ENCODE data around the gene ODF2. TPM values are rescaled to one million over a fixed set of nuclear protein-coding genes. Genes with fewer than 3 reads are reported as not detected.

ODF2 gene
- total and polyA plus RNA-seq, 2 of the 13 experiments (the other 11 are each of a cell fraction or from before 2014, with no cell fraction given) = 9.8 to 31.3 TPM

DNA sequence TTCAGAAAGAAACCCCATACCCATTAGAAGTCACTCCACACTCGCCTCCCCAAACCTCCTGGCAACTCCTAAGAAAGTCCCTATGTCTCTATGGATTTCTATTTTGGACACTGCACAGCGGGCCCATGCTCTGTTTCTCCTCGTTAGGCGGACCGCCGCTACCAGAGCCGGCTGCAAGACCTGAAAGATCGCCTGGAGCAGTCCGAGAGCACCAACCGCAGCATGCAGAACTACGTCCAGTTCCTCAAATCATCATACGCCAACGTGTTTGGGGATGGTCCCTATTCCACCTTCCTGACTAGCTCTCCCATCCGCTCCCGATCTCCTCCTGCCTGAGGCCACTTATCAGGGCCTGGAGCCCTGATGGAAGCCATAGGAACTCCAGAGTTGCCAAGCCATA is 44.1 kb downstream of the ODF2 start:
- no peak overlapping the region for H2AFZ ChIP-seq (ENCODE audit: low read length)
- no TSS peak for BruUV-seq (replicated peaks)
- H4K20me1 ChIP-seq (ENCODE audit: insufficient read depth, low read length) = no peaks in the 10 kb centered on the region
- H3K4me2 ChIP-seq (ENCODE audit: low read depth, low read length) = no peak overlapping the region
- intact Hi-C loops (cut with micrococcal nuclease; ENCODE audit: unreplicated experiment) = loop anchor here (5.0 kb wide), 1 partner anchor 52 kb away; the partner anchor contains the start of gene SPTAN1
- peaks cover 3% of the 10 kb centered on the region for H3K79me2 ChIP-seq (ENCODE audit: insufficient read depth, low read length)
- CTCF ChIA-PET (ENCODE audit: low intra/inter-chr PET ratio, low total read pairs) = no interaction called here
- POLR2A ChIA-PET = no interaction called here
- no peak overlapping the region for H3K4me3 ChIP-seq (replicated peaks in 1 of 3; ENCODE audit: insufficient read depth in 1 of 3, low read depth in 2 of 3, low read length in 3 of 3)
- no peak overlapping the region for H3K9ac ChIP-seq (ENCODE audit: insufficient read depth, low read depth, low read length)
- H3K4me1 ChIP-seq (ENCODE audit: insufficient read depth, low read length) = peaks cover 21% of the 10 kb centered on the region
- WGBS (ENCODE audit: low lambda C conversion rate) = 96% methylated on average over 15 of the region's 15 CpGs
- peaks cover 7 to 37% of the 10 kb centered on the region in 2 experiments for H3K36me3 ChIP-seq (replicated peaks in 1 of 2; ENCODE audit: control insufficient read depth in 1 of 2, insufficient read depth in 2 of 2, low read length in 2 of 2)
- no peak overlapping the region for H3K27ac ChIP-seq (ENCODE audit: extremely low read length, insufficient read depth, low read length)
- no peaks in the 10 kb centered on the region for H3K9me3 ChIP-seq (ENCODE audit: low read length)
- DNase-seq (ENCODE audit: low spot score) = no peak
- in situ Hi-C loops (cut with HindIII; ENCODE audit: extremely low pct_ligation_motif_present, low pct_unique_long_range_greater_than_20kb) = no loop called here
- H3K27me3 ChIP-seq (ENCODE audit: control insufficient read depth in 1 of 2, insufficient read depth in 2 of 2, low read length in 2 of 2) = no peaks in the 10 kb centered on the region; a peak in 1 of 5 replicates
- FAIRE-seq = no peak
- TF ChIP-seq NBN (conservative IDR thresholded peaks at IDR 0.05) (no peak), TAF1 (CRISPR knock-in tag; IDR thresholded peaks at IDR 0.05) (no peak), ZBTB3 (CRISPR knock-in tag; IDR thresholded peaks at IDR 0.05; ENCODE audit: borderline replicate concordance, low read depth) (no peak), CBX2 (IDR thresholded peaks at IDR 0.05; ENCODE audit: low read depth, low read length) (no peak), CBX2 (CRISPR knock-in tag; IDR thresholded peaks at IDR 0.05; ENCODE audit: low read depth) (no peak), ZBTB1 (CRISPR knock-in tag; IDR thresholded peaks at IDR 0.05; ENCODE audit: borderline replicate concordance) (no peak), FOSL1 (CRISPR knock-in tag; IDR thresholded peaks at IDR 0.05; ENCODE audit: borderline replicate concordance) (no peak), CENPT (CRISPR knock-in tag; IDR thresholded peaks at IDR 0.05; ENCODE audit: low read depth) (no peak), ZNF230 (CRISPR knock-in tag; IDR thresholded peaks at IDR 0.05) (no peak)
- TF ChIP-seq, protein P1, sequence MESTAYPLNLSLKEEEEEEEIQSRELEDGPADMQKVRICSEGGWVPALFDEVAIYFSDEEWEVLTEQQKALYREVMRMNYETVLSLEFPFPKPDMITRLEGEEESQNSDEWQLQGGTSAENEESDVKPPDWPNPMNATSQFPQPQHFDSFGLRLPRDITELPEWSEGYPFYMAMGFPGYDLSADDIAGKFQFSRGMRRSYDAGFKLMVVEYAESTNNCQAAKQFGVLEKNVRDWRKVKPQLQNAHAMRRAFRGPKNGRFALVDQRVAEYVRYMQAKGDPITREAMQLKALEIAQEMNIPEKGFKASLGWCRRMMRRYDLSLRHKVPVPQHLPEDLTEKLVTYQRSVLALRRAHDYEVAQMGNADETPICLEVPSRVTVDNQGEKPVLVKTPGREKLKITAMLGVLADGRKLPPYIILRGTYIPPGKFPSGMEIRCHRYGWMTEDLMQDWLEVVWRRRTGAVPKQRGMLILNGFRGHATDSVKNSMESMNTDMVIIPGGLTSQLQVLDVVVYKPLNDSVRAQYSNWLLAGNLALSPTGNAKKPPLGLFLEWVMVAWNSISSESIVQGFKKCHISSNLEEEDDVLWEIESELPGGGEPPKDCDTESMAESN (CRISPR knock-in tag; conservative IDR thresholded peaks at IDR 0.05) = no peak
- TF ChIP-seq, protein P2, sequence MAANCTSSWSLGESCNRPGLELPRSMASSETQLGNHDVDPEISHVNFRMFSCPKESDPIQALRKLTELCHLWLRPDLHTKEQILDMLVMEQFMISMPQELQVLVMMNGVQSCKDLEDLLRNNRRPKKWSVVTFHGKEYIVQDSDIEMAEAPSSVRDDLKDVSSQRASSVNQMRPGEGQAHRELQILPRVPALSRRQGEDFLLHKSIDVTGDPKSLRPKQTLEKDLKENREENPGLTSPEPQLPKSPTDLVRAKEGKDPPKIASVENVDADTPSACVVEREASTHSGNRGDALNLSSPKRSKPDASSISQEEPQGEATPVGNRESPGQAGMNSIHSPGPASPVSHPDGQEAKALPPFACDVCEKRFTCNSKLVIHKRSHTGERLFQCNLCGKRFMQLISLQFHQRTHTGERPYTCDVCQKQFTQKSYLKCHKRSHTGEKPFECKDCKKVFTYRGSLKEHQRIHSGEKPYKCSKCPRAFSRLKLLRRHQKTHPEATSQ (CRISPR knock-in tag; IDR thresholded peaks at IDR 0.05; ENCODE audit: borderline replicate concordance) = no peak
- TF ChIP-seq, protein P3, sequence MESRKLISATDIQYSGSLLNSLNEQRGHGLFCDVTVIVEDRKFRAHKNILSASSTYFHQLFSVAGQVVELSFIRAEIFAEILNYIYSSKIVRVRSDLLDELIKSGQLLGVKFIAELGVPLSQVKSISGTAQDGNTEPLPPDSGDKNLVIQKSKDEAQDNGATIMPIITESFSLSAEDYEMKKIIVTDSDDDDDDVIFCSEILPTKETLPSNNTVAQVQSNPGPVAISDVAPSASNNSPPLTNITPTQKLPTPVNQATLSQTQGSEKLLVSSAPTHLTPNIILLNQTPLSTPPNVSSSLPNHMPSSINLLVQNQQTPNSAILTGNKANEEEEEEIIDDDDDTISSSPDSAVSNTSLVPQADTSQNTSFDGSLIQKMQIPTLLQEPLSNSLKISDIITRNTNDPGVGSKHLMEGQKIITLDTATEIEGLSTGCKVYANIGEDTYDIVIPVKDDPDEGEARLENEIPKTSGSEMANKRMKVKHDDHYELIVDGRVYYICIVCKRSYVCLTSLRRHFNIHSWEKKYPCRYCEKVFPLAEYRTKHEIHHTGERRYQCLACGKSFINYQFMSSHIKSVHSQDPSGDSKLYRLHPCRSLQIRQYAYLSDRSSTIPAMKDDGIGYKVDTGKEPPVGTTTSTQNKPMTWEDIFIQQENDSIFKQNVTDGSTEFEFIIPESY (CRISPR knock-in tag; IDR thresholded peaks at IDR 0.05) = no peak
- TF ChIP-seq, protein P4, sequence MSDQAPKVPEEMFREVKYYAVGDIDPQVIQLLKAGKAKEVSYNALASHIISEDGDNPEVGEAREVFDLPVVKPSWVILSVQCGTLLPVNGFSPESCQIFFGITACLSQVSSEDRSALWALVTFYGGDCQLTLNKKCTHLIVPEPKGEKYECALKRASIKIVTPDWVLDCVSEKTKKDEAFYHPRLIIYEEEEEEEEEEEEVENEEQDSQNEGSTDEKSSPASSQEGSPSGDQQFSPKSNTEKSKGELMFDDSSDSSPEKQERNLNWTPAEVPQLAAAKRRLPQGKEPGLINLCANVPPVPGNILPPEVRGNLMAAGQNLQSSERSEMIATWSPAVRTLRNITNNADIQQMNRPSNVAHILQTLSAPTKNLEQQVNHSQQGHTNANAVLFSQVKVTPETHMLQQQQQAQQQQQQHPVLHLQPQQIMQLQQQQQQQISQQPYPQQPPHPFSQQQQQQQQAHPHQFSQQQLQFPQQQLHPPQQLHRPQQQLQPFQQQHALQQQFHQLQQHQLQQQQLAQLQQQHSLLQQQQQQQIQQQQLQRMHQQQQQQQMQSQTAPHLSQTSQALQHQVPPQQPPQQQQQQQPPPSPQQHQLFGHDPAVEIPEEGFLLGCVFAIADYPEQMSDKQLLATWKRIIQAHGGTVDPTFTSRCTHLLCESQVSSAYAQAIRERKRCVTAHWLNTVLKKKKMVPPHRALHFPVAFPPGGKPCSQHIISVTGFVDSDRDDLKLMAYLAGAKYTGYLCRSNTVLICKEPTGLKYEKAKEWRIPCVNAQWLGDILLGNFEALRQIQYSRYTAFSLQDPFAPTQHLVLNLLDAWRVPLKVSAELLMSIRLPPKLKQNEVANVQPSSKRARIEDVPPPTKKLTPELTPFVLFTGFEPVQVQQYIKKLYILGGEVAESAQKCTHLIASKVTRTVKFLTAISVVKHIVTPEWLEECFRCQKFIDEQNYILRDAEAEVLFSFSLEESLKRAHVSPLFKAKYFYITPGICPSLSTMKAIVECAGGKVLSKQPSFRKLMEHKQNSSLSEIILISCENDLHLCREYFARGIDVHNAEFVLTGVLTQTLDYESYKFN (CRISPR knock-in tag; conservative IDR thresholded peaks at IDR 0.05) = no peak
- no peak for ATAC-seq

Data from HepG2 (cell line).